Stomach smooth muscle (tissue), 2 donors: Measurements from ENCODE around the gene B3GALT5.

Source experiments
- H3K27ac ChIP-seq: one replicate; pipeline ENCODE4 v1.7.0; 2013; ENCODE audit warnings: mild to moderate bottlenecking, low read length, inconsistent platforms
- H3K27me3 ChIP-seq, 2 donors: one replicate each; pipeline ENCODE4 v1.7.0; 2013; ENCODE audit warnings: low read length in 2 of 2; ENCODE audit not compliant: insufficient read depth in 2 of 2, control insufficient read depth in 1 of 2
- H3K36me3 ChIP-seq, 2 donors: one replicate each; pipeline ENCODE4 v1.7.0; 2013; ENCODE audit warnings: low read length in 2 of 2; ENCODE audit not compliant: control insufficient read depth in 2 of 2, insufficient read depth in 2 of 2
- H3K4me1 ChIP-seq: one replicate; pipeline ENCODE4 v1.7.0; 2013; ENCODE audit warnings: low read length; ENCODE audit not compliant: control insufficient read depth, insufficient read depth
- H3K4me3 ChIP-seq, 2 donors: one replicate each; pipeline ENCODE4 v1.7.0; 2013; ENCODE audit warnings: low read length in 2 of 2
- H3K9ac ChIP-seq, 2 donors: one replicate each; pipeline ENCODE4 v1.7.0; 2013; ENCODE audit warnings: low read length in 2 of 2, mild to moderate bottlenecking in 1 of 2
- H3K9me3 ChIP-seq, 2 donors: one replicate each; pipeline ENCODE4 v1.7.0; 2013; ENCODE audit warnings: low read length in 2 of 2; ENCODE audit not compliant: control insufficient read depth in 2 of 2
- donor health status: healthy.
- donor health status: Pancreatic carcinoma.

Gene B3GALT5

GRCh38 chr21:39666681-39667315 lies 54.1 kb downstream of the B3GALT5 start:
- H3K4me1 ChIP-seq: no peaks in the 10 kb centered on the region
- H3K36me3 ChIP-seq: no peaks in the 10 kb centered on the region
- H3K4me3 ChIP-seq: no peak overlapping the region
- no peaks in the 10 kb centered on the region for H3K27me3 ChIP-seq
- H3K9me3 ChIP-seq: no peaks in the 10 kb centered on the region
- H3K9ac ChIP-seq: no peak overlapping the region
- H3K27ac ChIP-seq: no peak overlapping the region

GRCh38 chr21:39667353-39667891 lies 54.7 kb downstream of the B3GALT5 start:
- H3K27me3 ChIP-seq: no peaks in the 10 kb centered on the region
- H3K36me3 ChIP-seq: no peaks in the 10 kb centered on the region
- H3K4me3 ChIP-seq: no peak overlapping the region
- no peaks in the 10 kb centered on the region for H3K9me3 ChIP-seq
- no peaks in the 10 kb centered on the region for H3K4me1 ChIP-seq
- H3K9ac ChIP-seq: no peak overlapping the region
- H3K27ac ChIP-seq: no peak overlapping the region

GRCh38 chr21:39668369-39668768 lies 55.6 kb downstream of the B3GALT5 start:
- Histone ChIP-seq H3K36me3 (no peaks in the 10 kb centered on the region), H3K27ac (no peak overlapping the region), H3K9me3 (no peaks in the 10 kb centered on the region), H3K27me3 (no peaks in the 10 kb centered on the region), H3K9ac (no peak overlapping the region), H3K4me3 (no peak overlapping the region), H3K4me1 (no peaks in the 10 kb centered on the region)

GRCh38 chr21:39669485-39669884 lies 56.7 kb downstream of the B3GALT5 start:
- Histone ChIP-seq H3K9ac (no peak overlapping the region), H3K9me3 (no peaks in the 10 kb centered on the region), H3K4me3 (no peak overlapping the region), H3K4me1 (no peaks in the 10 kb centered on the region), H3K27ac (no peak overlapping the region), H3K36me3 (no peaks in the 10 kb centered on the region), H3K27me3 (no peaks in the 10 kb centered on the region)

- Histone ChIP-seq H3K9me3 (no peaks in the 10 kb centered on the region), H3K27ac (no peak overlapping the region), H3K36me3 (no peaks in the 10 kb centered on the region), H3K4me1 (peaks cover under 1% of the 10 kb centered on the region), H3K27me3 (no peaks in the 10 kb centered on the region), H3K4me3 (no peak overlapping the region), H3K9ac (no peak overlapping the region)
Observed at GRCh38 chr21:39669976-39670661, 57.4 kb downstream of the B3GALT5 start.

GRCh38 chr21:39670701-39671100 lies 58.0 kb downstream of the B3GALT5 start:
- Histone ChIP-seq H3K4me1 (peaks cover 6% of the 10 kb centered on the region), H3K9me3 (no peaks in the 10 kb centered on the region), H3K4me3 (no peak overlapping the region), H3K27ac (no peak overlapping the region), H3K36me3 (no peaks in the 10 kb centered on the region), H3K27me3 (no peaks in the 10 kb centered on the region), H3K9ac (no peak overlapping the region)

GRCh38 chr21:39671986-39672385 lies 59.2 kb downstream of the B3GALT5 start:
- Histone ChIP-seq H3K4me1 (peaks cover 16% of the 10 kb centered on the region), H3K9me3 (no peaks in the 10 kb centered on the region), H3K4me3 (no peak overlapping the region), H3K27ac (no peak overlapping the region), H3K27me3 (no peaks in the 10 kb centered on the region), H3K9ac (no peak overlapping the region), H3K36me3 (no peaks in the 10 kb centered on the region)

- no peak overlapping the region for H3K4me3 ChIP-seq
- H3K27me3 ChIP-seq: no peaks in the 10 kb centered on the region
- no peak overlapping the region for H3K9ac ChIP-seq
- no peaks in the 10 kb centered on the region for H3K36me3 ChIP-seq
- H3K27ac ChIP-seq: no peak overlapping the region
- H3K9me3 ChIP-seq: no peaks in the 10 kb centered on the region
- peaks cover 16% of the 10 kb centered on the region for H3K4me1 ChIP-seq
Observed at GRCh38 chr21:39673163-39673562, 60.4 kb downstream of the B3GALT5 start.

GRCh38 chr21:39673736-39674135 lies 61.0 kb downstream of the B3GALT5 start:
- Histone ChIP-seq H3K9me3 (peaks cover 0 to 4% of the 10 kb centered on the region in 2 donors), H3K4me3 (no peak overlapping the region), H3K36me3 (no peaks in the 10 kb centered on the region), H3K4me1 (peaks cover 16% of the 10 kb centered on the region), H3K27me3 (no peaks in the 10 kb centered on the region), H3K27ac (no peak overlapping the region), H3K9ac (no peak overlapping the region)

GRCh38 chr21:39674801-39675200 lies 62.1 kb downstream of the B3GALT5 start:
- Histone ChIP-seq H3K9me3 (peaks cover 0 to 4% of the 10 kb centered on the region in 2 donors), H3K27ac (no peak overlapping the region), H3K9ac (no peak overlapping the region), H3K4me3 (no peak overlapping the region), H3K4me1 (peaks cover 16% of the 10 kb centered on the region), H3K27me3 (no peaks in the 10 kb centered on the region), H3K36me3 (no peaks in the 10 kb centered on the region)

GRCh38 chr21:39675590-39675989 lies 62.9 kb downstream of the B3GALT5 start:
- Histone ChIP-seq H3K4me1 (peaks cover 16% of the 10 kb centered on the region), H3K9ac (peak overlapping the region in 1 of 2 donors; percentile 35), H3K36me3 (no peaks in the 10 kb centered on the region), H3K9me3 (peaks cover 0 to 4% of the 10 kb centered on the region in 2 donors), H3K27ac (peak overlapping the region; percentile 75), H3K27me3 (no peaks in the 10 kb centered on the region), H3K4me3 (no peak overlapping the region)
